Fibroblast of lung (primary cell): Measurements from ENCODE around the gene S100B.

Source experiments
- CTCF ChIP-seq, 2 donors: IDR thresholded peaks in 1 of 2; conservative IDR thresholded peaks in 1 of 2; 1 replicate in 1 of 2; 2 replicates in 1 of 2; pipeline ENCODE4 v1.5.1; 2011 to 2012; ENCODE audit warnings: low read length in 2 of 2, control low read depth in 1 of 2, inconsistent platforms in 1 of 2, low read depth in 1 of 2, mild to moderate bottlenecking in 1 of 2
- EZH2 ChIP-seq: IDR thresholded peaks from 2 replicates; pipeline ENCODE4 v1.5.1; 2012; ENCODE audit warnings: low read length, control low read depth, mild to moderate bottlenecking; ENCODE audit errors: missing control alignments

GRCh38 chr21:46554431-46555224, 50.3 kb downstream of the S100B start:
- TF ChIP-seq CTCF (conservative IDR thresholded peaks at IDR 0.05 in 1 of 2, IDR thresholded peaks at IDR 0.05 in 1 of 2; ENCODE audit: low read depth in 1 of 2, low read length in 2 of 2) (no peak), EZH2 (no peak)
